GM12865 (cell line): Measurements from ENCODE around the gene FBRSL1.
A peak's percentile ranks its signal among the peaks of the same experiment; 100 is the strongest.

ENCODE experiments used
- DNase-seq: peaks from one replicate; pipeline ENCODE4 v3.0.0; 2010; ENCODE audit warnings: low read depth
- H3K4me3 ChIP-seq: 2 replicates; pipeline ENCODE4 v1.5.1; 2011; ENCODE audit warnings: mild to moderate bottlenecking, low read depth, low read length, control low read depth
- CTCF ChIP-seq: IDR thresholded peaks from 2 replicates; pipeline ENCODE4 v1.5.1; 2011; ENCODE audit warnings: low read length, control low read depth, low read depth, inconsistent platforms; ENCODE audit not compliant: insufficient read depth; ENCODE audit errors: missing control alignments

Gene FBRSL1

GRCh38 chr12:132445884-132446632, 43.9 kb upstream of the FBRSL1 start:
- TF ChIP-seq CTCF: no peak
- peak; percentile 29 for DNase-seq
- no peak overlapping the region for H3K4me3 ChIP-seq

GRCh38 chr12:132446633-132447326, 43.2 kb upstream of the FBRSL1 start:
- no peak for DNase-seq
- H3K4me3 ChIP-seq: no peak overlapping the region
- no peak for TF ChIP-seq CTCF

DNA sequence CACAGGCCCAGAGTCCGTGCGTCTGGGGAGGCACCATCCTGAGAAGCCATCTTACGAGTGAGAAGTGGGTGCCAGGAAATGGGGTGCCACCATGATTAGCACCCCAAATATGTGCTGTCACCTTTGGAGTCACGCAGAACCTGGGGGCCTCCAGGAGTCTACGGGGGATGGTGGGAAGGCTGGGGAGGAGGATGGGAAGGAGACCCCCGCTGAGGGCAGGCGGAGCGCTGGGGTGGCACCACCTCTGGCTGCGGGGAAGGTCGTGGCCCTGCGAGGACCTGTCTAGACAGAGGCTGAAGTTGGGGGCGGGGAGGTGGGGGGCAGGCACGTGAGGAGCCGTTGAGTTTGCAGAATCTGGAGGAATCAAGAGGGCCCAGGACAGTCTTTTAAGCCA, 42.6 kb upstream of the FBRSL1 start:
- no peak overlapping the region for H3K4me3 ChIP-seq
- TF ChIP-seq CTCF: no peak
- no peak for DNase-seq

DNA sequence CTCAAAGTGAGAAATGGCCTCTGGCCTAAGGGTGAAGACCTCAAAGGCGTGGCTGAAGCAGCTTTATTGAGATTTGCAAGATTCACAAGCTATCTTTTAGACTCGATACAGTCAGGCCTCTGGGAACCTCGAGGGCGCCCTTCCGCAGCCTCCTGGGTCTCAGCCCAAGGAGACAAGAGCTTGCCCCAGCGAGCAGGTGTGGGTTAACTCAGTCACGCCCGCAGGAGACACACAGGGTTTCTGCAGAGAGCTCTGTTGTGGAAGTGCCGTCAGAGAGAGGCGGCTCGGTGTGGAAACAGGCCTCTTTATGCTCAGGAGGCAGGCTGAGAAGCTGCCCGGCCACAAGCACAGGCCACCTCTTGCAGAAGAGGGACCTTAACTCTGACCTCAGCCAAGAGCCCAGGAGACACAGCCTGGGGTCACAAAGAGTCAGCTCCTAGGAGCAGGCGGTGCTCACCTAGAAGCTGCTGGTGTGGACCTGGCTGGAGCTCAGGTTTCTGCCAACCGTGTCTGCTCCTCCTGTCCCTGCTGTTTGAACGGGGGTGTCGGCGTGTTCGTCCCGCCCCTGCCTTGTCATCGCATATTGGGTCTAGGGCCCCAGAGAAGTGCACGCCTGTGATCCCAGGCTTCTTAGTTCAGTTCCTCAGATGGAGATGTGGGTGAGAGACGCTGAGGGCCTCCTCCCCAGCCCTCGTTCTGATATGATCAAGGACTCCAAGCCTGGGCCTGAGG, 42.1 kb upstream of the FBRSL1 start:
- no peak for DNase-seq
- H3K4me3 ChIP-seq: no peak overlapping the region
- no peak for TF ChIP-seq CTCF

DNA sequence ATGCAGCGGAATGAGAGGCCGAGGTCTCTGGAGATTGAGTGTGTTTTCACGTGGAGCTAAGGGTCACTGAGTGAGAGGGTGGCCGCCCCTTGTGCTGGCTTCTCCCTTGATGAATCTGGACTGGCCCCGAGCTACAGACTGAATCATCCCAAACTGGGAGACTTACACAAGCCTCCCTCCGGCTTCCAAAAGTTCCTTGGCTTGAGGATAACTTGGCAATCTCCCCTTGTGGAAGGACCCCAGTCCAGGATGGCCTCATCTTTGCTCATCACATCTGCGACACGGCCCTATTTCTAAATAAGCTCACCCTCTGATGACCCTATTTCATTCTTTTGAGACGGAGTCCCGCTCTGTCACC, 41.5 kb upstream of the FBRSL1 start:
- no peak for DNase-seq
- H3K4me3 ChIP-seq: no peak overlapping the region
- no peak for TF ChIP-seq CTCF

- TF ChIP-seq CTCF: no peak
- peak; percentile 94 for DNase-seq
- no peak overlapping the region for H3K4me3 ChIP-seq
Measured at GRCh38 chr12:132449565-132450417, 40.2 kb upstream of the FBRSL1 start.
